ENCODE data around the gene ALDH3B2. TPM values are rescaled to one million over a fixed set of nuclear protein-coding genes. Genes with fewer than 3 reads are reported as not detected.
"Not testable (repeated sequence)": the region's sequence is repeated elsewhere in the genome, so short reads cannot be mapped to it uniquely, and the experiment has no call there.

The ALDH3B2 gene, protein sequence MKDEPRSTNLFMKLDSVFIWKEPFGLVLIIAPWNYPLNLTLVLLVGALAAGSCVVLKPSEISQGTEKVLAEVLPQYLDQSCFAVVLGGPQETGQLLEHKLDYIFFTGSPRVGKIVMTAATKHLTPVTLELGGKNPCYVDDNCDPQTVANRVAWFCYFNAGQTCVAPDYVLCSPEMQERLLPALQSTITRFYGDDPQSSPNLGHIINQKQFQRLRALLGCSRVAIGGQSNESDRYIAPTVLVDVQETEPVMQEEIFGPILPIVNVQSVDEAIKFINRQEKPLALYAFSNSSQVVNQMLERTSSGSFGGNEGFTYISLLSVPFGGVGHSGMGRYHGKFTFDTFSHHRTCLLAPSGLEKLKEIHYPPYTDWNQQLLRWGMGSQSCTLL
- not detected in 2 replicates for polyA plus RNA-seq (2012; rRNA removed)
- not detected in 2 replicates for polyA plus RNA-seq (2012; cell fraction: cytosol; rRNA removed)
- polyA plus RNA-seq (2012; cell fraction: nucleus; rRNA removed), result not detected in 2 replicates

DNA sequence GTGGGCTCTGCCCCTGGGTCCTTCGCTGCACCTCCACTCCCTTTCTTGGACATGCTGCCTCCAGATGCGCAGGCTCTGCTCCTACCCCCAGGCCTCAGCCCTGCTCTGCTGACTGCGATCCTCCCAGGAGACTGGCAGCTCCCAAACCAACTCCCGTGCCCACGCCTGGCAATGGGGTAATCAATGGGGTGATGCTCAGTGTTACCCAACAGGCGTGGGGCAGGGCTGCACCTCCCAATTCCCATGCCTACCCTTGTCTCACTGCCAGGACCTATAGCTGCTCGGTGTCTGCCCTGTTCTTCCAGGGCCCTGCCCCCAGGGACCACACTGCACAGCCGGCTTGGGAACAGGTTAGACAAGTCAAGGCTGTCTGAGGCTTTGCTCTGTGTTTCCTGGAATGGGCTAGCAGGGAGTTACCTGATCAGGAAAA is at the start of gene ALDH3B2:
ALDH3B2 (minus strand) TSS at position 182 of the 430 bp plus-strand sequence. CDS start 7,688 bp downstream, outside the sequence.
- H3F3A ChIP-seq (replicated peaks; ENCODE audit: insufficient read depth), result no peaks in the 10 kb centered on the region
- no peaks in the 10 kb centered on the region for H3K36me3 ChIP-seq (replicated peaks in 1 of 2; ENCODE audit: control insufficient read depth in 1 of 2, insufficient read depth in 2 of 2, low read length in 1 of 2)
- no peaks in the 10 kb centered on the region for H3K9me2 ChIP-seq
- H3K79me2 ChIP-seq (ENCODE audit: insufficient read depth), result no peaks in the 10 kb centered on the region
- no peak within 1 kb of the TSS for H3K4me3 ChIP-seq (ENCODE audit: low read depth in 2 of 2, low read length in 1 of 2)
- DNase-seq, result no peak
- POLR2A ChIA-PET, result no interaction called here
- no peak within 1 kb of the TSS for H3K9ac ChIP-seq
- WGBS (ENCODE audit: low lambda C conversion rate), result 44% methylated on average over 7 of the region's 8 CpGs
- H3K4me2 ChIP-seq, result no peak within 1 kb of the TSS
- no peaks in the 10 kb centered on the region for H3K9me3 ChIP-seq
- TF ChIP-seq MXI1 (IDR thresholded peaks at IDR 0.05; ENCODE audit: low read depth, low read length) (no peak), NRF1 (IDR thresholded peaks at IDR 0.05; ENCODE audit: low read depth, low read length) (no peak), MEF2A (IDR thresholded peaks at IDR 0.05; ENCODE audit: borderline replicate concordance, low read depth) (no peak), POLR2AphosphoS5 (IDR thresholded peaks at IDR 0.05; ENCODE audit: low read depth, low read length) (no peak), TCF12 (IDR thresholded peaks at IDR 0.05) (no peak), FOSL2 (IDR thresholded peaks at IDR 0.05; ENCODE audit: borderline replicate concordance, low read depth) (no peak), ELF1 (IDR thresholded peaks at IDR 0.05) (no peak), SIN3A (IDR thresholded peaks at IDR 0.05; ENCODE audit: borderline replicate concordance, low read depth, low read length) (no peak), EZH2phosphoT487 (IDR thresholded peaks at IDR 0.05; ENCODE audit: borderline replicate concordance, low read depth) (no peak), TAF1 (IDR thresholded peaks at IDR 0.05; ENCODE audit: borderline replicate concordance, low read depth, low read length) (no peak), NFIC (IDR thresholded peaks at IDR 0.05; ENCODE audit: borderline replicate concordance) (no peak), TEAD4 (IDR thresholded peaks at IDR 0.05; ENCODE audit: borderline replicate concordance, insufficient read depth) (no peak), RXRA (IDR thresholded peaks at IDR 0.05; ENCODE audit: borderline replicate concordance, low read depth) (no peak), YY1 (IDR thresholded peaks at IDR 0.05; ENCODE audit: low read depth) (no peak), CTCF (IDR thresholded peaks at IDR 0.05) (no peak), EP300 (IDR thresholded peaks at IDR 0.05; ENCODE audit: borderline replicate concordance in 1 of 2, low read depth in 1 of 2, low read length in 1 of 2) (no peak), RFX5 (IDR thresholded peaks at IDR 0.05; ENCODE audit: low read length) (no peak)
- TF ChIP-seq, protein P1, sequence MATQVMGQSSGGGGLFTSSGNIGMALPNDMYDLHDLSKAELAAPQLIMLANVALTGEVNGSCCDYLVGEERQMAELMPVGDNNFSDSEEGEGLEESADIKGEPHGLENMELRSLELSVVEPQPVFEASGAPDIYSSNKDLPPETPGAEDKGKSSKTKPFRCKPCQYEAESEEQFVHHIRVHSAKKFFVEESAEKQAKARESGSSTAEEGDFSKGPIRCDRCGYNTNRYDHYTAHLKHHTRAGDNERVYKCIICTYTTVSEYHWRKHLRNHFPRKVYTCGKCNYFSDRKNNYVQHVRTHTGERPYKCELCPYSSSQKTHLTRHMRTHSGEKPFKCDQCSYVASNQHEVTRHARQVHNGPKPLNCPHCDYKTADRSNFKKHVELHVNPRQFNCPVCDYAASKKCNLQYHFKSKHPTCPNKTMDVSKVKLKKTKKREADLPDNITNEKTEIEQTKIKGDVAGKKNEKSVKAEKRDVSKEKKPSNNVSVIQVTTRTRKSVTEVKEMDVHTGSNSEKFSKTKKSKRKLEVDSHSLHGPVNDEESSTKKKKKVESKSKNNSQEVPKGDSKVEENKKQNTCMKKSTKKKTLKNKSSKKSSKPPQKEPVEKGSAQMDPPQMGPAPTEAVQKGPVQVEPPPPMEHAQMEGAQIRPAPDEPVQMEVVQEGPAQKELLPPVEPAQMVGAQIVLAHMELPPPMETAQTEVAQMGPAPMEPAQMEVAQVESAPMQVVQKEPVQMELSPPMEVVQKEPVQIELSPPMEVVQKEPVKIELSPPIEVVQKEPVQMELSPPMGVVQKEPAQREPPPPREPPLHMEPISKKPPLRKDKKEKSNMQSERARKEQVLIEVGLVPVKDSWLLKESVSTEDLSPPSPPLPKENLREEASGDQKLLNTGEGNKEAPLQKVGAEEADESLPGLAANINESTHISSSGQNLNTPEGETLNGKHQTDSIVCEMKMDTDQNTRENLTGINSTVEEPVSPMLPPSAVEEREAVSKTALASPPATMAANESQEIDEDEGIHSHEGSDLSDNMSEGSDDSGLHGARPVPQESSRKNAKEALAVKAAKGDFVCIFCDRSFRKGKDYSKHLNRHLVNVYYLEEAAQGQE (IDR thresholded peaks at IDR 0.05; ENCODE audit: low read depth, low read length), result no peak
- TF ChIP-seq, protein P2, sequence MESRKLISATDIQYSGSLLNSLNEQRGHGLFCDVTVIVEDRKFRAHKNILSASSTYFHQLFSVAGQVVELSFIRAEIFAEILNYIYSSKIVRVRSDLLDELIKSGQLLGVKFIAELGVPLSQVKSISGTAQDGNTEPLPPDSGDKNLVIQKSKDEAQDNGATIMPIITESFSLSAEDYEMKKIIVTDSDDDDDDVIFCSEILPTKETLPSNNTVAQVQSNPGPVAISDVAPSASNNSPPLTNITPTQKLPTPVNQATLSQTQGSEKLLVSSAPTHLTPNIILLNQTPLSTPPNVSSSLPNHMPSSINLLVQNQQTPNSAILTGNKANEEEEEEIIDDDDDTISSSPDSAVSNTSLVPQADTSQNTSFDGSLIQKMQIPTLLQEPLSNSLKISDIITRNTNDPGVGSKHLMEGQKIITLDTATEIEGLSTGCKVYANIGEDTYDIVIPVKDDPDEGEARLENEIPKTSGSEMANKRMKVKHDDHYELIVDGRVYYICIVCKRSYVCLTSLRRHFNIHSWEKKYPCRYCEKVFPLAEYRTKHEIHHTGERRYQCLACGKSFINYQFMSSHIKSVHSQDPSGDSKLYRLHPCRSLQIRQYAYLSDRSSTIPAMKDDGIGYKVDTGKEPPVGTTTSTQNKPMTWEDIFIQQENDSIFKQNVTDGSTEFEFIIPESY (IDR thresholded peaks at IDR 0.05; ENCODE audit: borderline replicate concordance, low read depth), result no peak
- TF ChIP-seq, protein P3, sequence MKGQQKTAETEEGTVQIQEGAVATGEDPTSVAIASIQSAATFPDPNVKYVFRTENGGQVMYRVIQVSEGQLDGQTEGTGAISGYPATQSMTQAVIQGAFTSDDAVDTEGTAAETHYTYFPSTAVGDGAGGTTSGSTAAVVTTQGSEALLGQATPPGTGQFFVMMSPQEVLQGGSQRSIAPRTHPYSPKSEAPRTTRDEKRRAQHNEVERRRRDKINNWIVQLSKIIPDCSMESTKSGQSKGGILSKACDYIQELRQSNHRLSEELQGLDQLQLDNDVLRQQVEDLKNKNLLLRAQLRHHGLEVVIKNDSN (IDR thresholded peaks at IDR 0.05; ENCODE audit: borderline replicate concordance, low read depth), result no peak
- no peaks in the 10 kb centered on the region for H4K20me1 ChIP-seq (ENCODE audit: insufficient read depth)
- H3K27me3 ChIP-seq (ENCODE audit: insufficient read depth), result peaks cover 7% of the 10 kb centered on the region; the same call in 1 of the 2 replicates
- H3K4me1 ChIP-seq (ENCODE audit: control insufficient read depth in 1 of 2, insufficient read depth in 2 of 2, low read depth in 1 of 2, low read length in 1 of 2), result no peaks in the 10 kb centered on the region
- no peak within 1 kb of the TSS for H2AFZ ChIP-seq (ENCODE audit: low read depth)
- no peak within 1 kb of the TSS for H3K27ac ChIP-seq (ENCODE audit: low read depth in 2 of 2, low read length in 1 of 2)
- CTCF ChIA-PET, result interaction anchor here (0.8 to 2.0 kb wide), 4 partner anchors 15 to 46 kb away, joined by 3 to 9 read pairs (median 4); no protein-coding TSS in a partner anchor

DNA sequence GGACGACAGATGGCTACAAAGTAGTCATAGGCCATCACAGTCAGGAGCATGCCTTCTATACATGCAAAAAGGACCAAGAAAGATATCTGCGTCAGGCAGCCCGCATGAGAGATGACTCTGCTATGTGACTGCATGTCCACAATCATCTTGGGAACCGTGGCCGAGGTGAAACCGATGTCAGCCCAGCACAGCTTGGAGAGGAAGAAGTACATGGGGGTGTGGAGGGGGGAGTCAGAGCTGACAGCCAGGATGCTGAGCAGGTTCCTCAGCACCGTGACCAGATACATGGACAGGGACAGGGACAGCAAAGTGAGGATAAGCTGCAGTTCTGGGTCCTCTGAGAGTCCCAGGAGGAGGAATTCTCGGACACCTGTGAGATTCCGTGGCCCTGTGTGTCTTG is 48.6 kb upstream of the ALDH3B2 start:
- H3F3A ChIP-seq (replicated peaks; ENCODE audit: insufficient read depth); POLR2A ChIA-PET; H3K9ac ChIP-seq; H3K9me3 ChIP-seq; H3K27me3 ChIP-seq (ENCODE audit: insufficient read depth); CTCF ChIA-PET; H3K4me3 ChIP-seq (ENCODE audit: low read depth in 2 of 2, low read length in 1 of 2); H3K4me1 ChIP-seq (ENCODE audit: control insufficient read depth in 1 of 2, insufficient read depth in 2 of 2, low read depth in 1 of 2, low read length in 1 of 2); H3K36me3 ChIP-seq (replicated peaks in 1 of 2; ENCODE audit: control insufficient read depth in 1 of 2, insufficient read depth in 2 of 2, low read length in 1 of 2); H3K4me2 ChIP-seq; H4K20me1 ChIP-seq (ENCODE audit: insufficient read depth); H3K27ac ChIP-seq (ENCODE audit: low read depth in 2 of 2, low read length in 1 of 2); H3K79me2 ChIP-seq (ENCODE audit: insufficient read depth); H2AFZ ChIP-seq (ENCODE audit: low read depth); H3K9me2 ChIP-seq; DNase-seq: not testable (repeated sequence)
- 64% methylated on average over 9 of the region's 9 CpGs for WGBS (ENCODE audit: low lambda C conversion rate)

Data from SK-N-SH (cell line).